Measurements from ENCODE around the gene SND1. TPM values are rescaled to one million over a fixed set of nuclear protein-coding genes. Genes with fewer than 3 reads are reported as not detected.

The SND1 gene
- polyA plus RNA-seq, 4 donors = 47.2 to 148 (median 92.2) TPM

DNA sequence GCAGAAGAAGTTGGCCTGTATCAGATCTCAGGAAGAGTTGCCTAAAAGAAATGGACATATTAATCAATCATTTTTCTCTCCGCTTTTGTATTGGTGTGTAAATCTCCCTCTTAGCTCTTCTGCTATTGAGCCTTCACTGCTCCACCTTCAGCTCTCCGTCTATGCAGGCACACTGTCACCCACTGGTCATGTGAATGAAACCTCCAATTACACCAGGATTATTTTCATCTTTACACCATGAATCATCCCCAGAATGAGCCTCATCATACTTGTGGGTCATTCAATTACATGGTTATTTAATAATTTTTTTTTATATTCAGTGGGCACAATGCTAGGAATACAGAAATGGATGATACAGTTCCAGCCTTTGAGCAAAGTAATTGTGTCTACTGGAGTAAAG, 286.6 kb downstream of the SND1 start:
- Histone ChIP-seq H3K9me3 (ENCODE audit: control insufficient read depth in 2 of 2, insufficient read depth in 1 of 2, low read depth in 1 of 2, low read length in 1 of 2) (no peaks in the 10 kb centered on the region), H3K4me3 (ENCODE audit: low read depth in 1 of 3, low read length in 3 of 3) (no peak overlapping the region), H3K36me3 (ENCODE audit: control insufficient read depth in 3 of 3, insufficient read depth in 2 of 3, low read depth in 1 of 3, low read length in 3 of 3) (peaks cover 0 to 12% (median 0%) of the 10 kb centered on the region in 3 donors), H3K27ac (ENCODE audit: low read depth in 1 of 3, low read length in 2 of 3) (no peak overlapping the region), H3K4me1 (ENCODE audit: control insufficient read depth in 3 of 3, insufficient read depth in 2 of 3, low read depth in 1 of 3, low read length in 2 of 3) (no peaks in the 10 kb centered on the region), H3K27me3 (ENCODE audit: control insufficient read depth in 3 of 3, insufficient read depth in 3 of 3, low read length in 3 of 3) (no peaks in the 10 kb centered on the region)
- FAIRE-seq (no peak), DNase-seq (no peak)
- 89 to 93% (median 91%) methylated on average over 2 of the region's 2 CpGs for WGBS, 3 donors

DNA sequence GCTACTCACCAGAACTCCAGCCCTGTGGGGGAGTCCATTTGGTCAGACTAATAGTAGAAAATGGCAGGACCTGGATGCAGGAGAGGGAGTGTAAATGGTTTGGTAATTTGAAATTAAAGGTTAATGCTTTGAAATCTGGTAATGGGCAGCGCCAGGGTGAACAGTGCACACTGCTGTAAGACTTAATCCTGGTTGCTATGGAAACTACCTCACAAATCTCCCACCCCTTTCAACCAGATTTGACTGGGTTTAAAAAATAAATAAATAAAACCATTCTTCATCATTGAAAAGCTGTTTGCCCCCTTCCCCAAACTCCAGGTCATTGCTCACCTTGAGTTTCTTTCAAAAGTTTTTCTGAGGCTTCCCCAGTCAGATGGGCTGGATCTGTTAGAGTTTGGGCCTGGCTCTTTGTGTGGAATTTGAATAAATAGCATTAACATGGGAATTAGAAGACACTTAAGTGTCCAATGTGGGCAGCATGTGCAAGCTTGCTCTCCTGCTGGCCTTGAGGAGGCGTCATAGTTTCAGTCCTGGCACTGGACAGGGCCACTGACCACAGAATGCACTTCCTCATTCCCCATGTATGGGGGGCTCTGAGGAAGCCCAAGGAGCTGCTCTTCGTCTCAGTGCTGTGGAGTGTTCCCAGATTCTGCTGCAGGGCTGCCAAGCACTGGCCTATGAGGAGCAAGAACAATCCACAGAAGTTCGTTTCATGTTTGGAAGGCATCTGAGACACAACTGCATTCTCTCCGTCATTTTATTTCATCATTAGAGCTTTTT, 288.6 kb downstream of the SND1 start:
- FAIRE-seq (no peak), DNase-seq (no peak)
- no peaks in the 10 kb centered on the region for H3K9me3 ChIP-seq (ENCODE audit: control insufficient read depth in 2 of 2, insufficient read depth in 1 of 2, low read depth in 1 of 2, low read length in 1 of 2)
- H3K27me3 ChIP-seq (ENCODE audit: control insufficient read depth in 3 of 3, insufficient read depth in 3 of 3, low read length in 3 of 3) = no peaks in the 10 kb centered on the region
- WGBS, 3 donors = 82 to 96% (median 92%) methylated on average over 5 of the region's 5 CpGs
- H3K36me3 ChIP-seq (ENCODE audit: control insufficient read depth in 3 of 3, insufficient read depth in 2 of 3, low read depth in 1 of 3, low read length in 3 of 3) = peaks cover 0 to 15% (median 2%) of the 10 kb centered on the region in 3 donors
- H3K4me1 ChIP-seq (ENCODE audit: control insufficient read depth in 3 of 3, insufficient read depth in 2 of 3, low read depth in 1 of 3, low read length in 2 of 3) = no peaks in the 10 kb centered on the region
- H3K4me3 ChIP-seq (ENCODE audit: low read depth in 1 of 3, low read length in 3 of 3) = no peak overlapping the region
- no peak overlapping the region for H3K27ac ChIP-seq (ENCODE audit: low read depth in 1 of 3, low read length in 2 of 3)

GRCh38 chr7:127941476-127942210, 289.6 kb downstream of the SND1 start:
- 93 to 98% (median 97%) methylated on average over 8 of the region's 8 CpGs for WGBS, 3 donors
- H3K4me1 ChIP-seq (ENCODE audit: control insufficient read depth in 3 of 3, insufficient read depth in 2 of 3, low read depth in 1 of 3, low read length in 2 of 3) = no peaks in the 10 kb centered on the region
- no peaks in the 10 kb centered on the region for H3K27me3 ChIP-seq (ENCODE audit: control insufficient read depth in 3 of 3, insufficient read depth in 3 of 3, low read length in 3 of 3)
- DNase-seq (no peak), FAIRE-seq (no peak)
- no peaks in the 10 kb centered on the region for H3K9me3 ChIP-seq (ENCODE audit: control insufficient read depth in 2 of 2, insufficient read depth in 1 of 2, low read depth in 1 of 2, low read length in 1 of 2)
- peaks cover 0 to 11% (median 2%) of the 10 kb centered on the region in 3 donors for H3K36me3 ChIP-seq (ENCODE audit: control insufficient read depth in 3 of 3, insufficient read depth in 2 of 3, low read depth in 1 of 3, low read length in 3 of 3)
- H3K4me3 ChIP-seq (ENCODE audit: low read depth in 1 of 3, low read length in 3 of 3) = no peak overlapping the region
- H3K27ac ChIP-seq (ENCODE audit: low read depth in 1 of 3, low read length in 2 of 3) = no peak overlapping the region

DNA sequence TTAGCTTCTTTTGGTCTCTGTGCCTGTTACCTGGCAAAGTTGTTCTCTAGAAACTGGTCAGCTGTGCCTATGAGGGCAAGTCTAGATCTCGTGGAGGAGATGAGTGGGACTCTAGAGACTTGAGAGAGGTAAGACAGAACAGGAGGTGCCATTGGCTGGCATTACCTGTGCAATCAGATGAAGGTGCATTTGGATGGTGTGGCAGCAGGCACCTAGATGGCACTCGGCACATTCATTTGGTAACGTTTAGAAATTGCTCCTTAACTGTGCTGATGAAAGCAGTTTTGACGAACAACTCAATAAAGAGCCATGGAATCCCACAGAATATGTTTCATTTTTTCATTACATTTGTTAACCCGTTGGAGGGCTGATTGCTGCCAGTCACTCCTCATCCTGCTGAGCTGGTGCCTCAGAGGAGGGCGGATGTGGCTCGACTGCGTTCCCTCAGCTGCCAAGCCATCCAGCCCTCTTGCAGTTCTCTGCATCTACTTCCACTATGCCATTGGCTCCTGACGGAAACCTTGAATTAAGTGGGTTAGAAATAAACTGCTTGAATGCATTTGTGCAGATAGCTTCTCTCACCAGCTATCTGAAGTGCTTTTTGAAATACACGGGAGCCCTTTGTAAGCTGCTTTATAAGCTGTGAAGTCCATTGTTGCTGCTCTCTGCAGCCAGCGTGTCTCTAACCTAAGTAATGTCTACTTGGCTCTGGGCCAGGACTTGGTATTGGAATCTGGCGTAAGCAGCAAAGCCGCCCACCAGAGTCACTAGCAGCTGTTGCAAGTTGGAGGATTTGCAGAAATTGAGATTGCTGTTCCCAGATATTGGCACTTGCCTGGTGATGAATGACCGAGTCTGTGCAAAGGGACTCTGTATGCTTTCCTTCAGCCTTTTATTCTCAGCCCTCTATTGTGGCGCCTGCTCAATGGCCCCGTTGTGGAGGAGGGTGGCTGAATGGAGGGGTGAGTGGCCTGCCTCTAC, 291.8 kb downstream of the SND1 start:
- WGBS, 3 donors = 87 to 96% (median 93%) methylated on average over 16 of the region's 16 CpGs
- FAIRE-seq = no peak
- DNase-seq = no peak

GRCh38 chr7:127946111-127946510, 294.1 kb downstream of the SND1 start:
- peak; percentile 18 to 49 for DNase-seq
- Histone ChIP-seq H3K9me3 (ENCODE audit: control insufficient read depth in 2 of 2, insufficient read depth in 1 of 2, low read depth in 1 of 2, low read length in 1 of 2) (no peaks in the 10 kb centered on the region), H3K4me1 (ENCODE audit: control insufficient read depth in 3 of 3, insufficient read depth in 2 of 3, low read depth in 1 of 3, low read length in 2 of 3) (no peaks in the 10 kb centered on the region), H3K4me3 (ENCODE audit: low read depth in 1 of 3, low read length in 3 of 3) (no peak overlapping the region), H3K27ac (ENCODE audit: low read depth in 1 of 3, low read length in 2 of 3) (no peak overlapping the region), H3K36me3 (ENCODE audit: control insufficient read depth in 3 of 3, insufficient read depth in 2 of 3, low read depth in 1 of 3, low read length in 3 of 3) (peaks cover 2 to 3% (median 2%) of the 10 kb centered on the region in 3 donors), H3K27me3 (ENCODE audit: control insufficient read depth in 3 of 3, insufficient read depth in 3 of 3, low read length in 3 of 3) (no peaks in the 10 kb centered on the region)
- FAIRE-seq = no peak

More for the DNA sequence above, 291.8 kb downstream of the SND1 start:
- no peaks in the 10 kb centered on the region for H3K27me3 ChIP-seq (ENCODE audit: control insufficient read depth in 3 of 3, insufficient read depth in 3 of 3, low read length in 3 of 3)
- peaks cover under 1 to 11% (median 2%) of the 10 kb centered on the region in 3 donors for H3K36me3 ChIP-seq (ENCODE audit: control insufficient read depth in 3 of 3, insufficient read depth in 2 of 3, low read depth in 1 of 3, low read length in 3 of 3)
- H3K9me3 ChIP-seq (ENCODE audit: control insufficient read depth in 2 of 2, insufficient read depth in 1 of 2, low read depth in 1 of 2, low read length in 1 of 2) = no peaks in the 10 kb centered on the region
- no peaks in the 10 kb centered on the region for H3K4me1 ChIP-seq (ENCODE audit: control insufficient read depth in 3 of 3, insufficient read depth in 2 of 3, low read depth in 1 of 3, low read length in 2 of 3)
- no peak overlapping the region for H3K27ac ChIP-seq (ENCODE audit: low read depth in 1 of 3, low read length in 2 of 3)
- H3K4me3 ChIP-seq (ENCODE audit: low read depth in 1 of 3, low read length in 3 of 3) = no peak overlapping the region

DNA sequence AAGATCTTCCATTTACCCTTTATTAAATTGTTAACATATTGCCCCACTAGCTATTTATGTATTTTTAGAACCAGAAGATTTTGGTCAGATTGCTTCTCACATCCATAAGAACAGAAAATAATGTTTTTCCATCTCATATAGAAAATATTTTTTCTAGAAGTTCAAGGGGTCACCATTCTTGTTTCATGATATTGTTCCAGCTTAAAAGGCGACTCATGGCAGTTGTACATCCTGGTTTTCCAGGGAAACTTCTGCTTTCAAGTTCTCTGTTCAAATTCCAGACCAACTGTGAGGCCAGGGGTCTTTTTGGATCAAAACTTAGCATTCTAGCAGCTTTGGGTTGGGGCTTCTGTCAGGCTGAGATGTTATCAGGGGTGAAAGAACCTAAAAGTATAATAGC, 294.9 kb downstream of the SND1 start:
- FAIRE-seq (no peak), DNase-seq (no peak)
- 88 to 100% (median 98%) methylated on average over 1 of the region's 1 CpG for WGBS, 3 donors
- H3K36me3 ChIP-seq (ENCODE audit: control insufficient read depth in 3 of 3, insufficient read depth in 2 of 3, low read depth in 1 of 3, low read length in 3 of 3) = peaks cover 2 to 3% (median 2%) of the 10 kb centered on the region in 3 donors
- no peak overlapping the region for H3K27ac ChIP-seq (ENCODE audit: low read depth in 1 of 3, low read length in 2 of 3)
- H3K4me1 ChIP-seq (ENCODE audit: control insufficient read depth in 3 of 3, insufficient read depth in 2 of 3, low read depth in 1 of 3, low read length in 2 of 3) = no peaks in the 10 kb centered on the region
- no peaks in the 10 kb centered on the region for H3K27me3 ChIP-seq (ENCODE audit: control insufficient read depth in 3 of 3, insufficient read depth in 3 of 3, low read length in 3 of 3)
- H3K9me3 ChIP-seq (ENCODE audit: control insufficient read depth in 2 of 2, insufficient read depth in 1 of 2, low read depth in 1 of 2, low read length in 1 of 2) = no peaks in the 10 kb centered on the region
- no peak overlapping the region for H3K4me3 ChIP-seq (ENCODE audit: low read depth in 1 of 3, low read length in 3 of 3)

DNA sequence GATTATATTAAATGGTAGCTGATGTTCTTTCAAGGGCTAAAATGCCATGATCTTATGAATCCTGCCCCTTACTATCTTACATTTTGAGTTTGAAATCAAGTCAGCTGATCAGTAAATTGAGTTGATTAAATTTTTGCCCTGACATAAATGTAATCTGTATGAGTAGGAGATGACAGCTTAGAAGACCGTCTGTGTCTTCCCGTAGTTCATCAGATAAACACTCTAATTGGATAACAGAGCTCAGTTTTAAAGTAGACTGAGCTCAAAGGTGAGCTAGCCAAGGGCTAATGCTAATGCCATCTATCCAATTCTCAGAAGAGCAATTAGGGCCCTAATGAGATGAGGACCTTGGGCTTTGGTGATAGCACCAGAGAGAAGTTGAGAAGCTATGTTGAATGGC, 296.3 kb downstream of the SND1 start:
- Histone ChIP-seq H3K27me3 (ENCODE audit: control insufficient read depth in 3 of 3, insufficient read depth in 3 of 3, low read length in 3 of 3) (no peaks in the 10 kb centered on the region), H3K27ac (ENCODE audit: low read depth in 1 of 3, low read length in 2 of 3) (no peak overlapping the region), H3K4me3 (ENCODE audit: low read depth in 1 of 3, low read length in 3 of 3) (no peak overlapping the region), H3K36me3 (ENCODE audit: control insufficient read depth in 3 of 3, insufficient read depth in 2 of 3, low read depth in 1 of 3, low read length in 3 of 3) (peaks cover 2 to 3% (median 2%) of the 10 kb centered on the region in 3 donors), H3K4me1 (ENCODE audit: control insufficient read depth in 3 of 3, insufficient read depth in 2 of 3, low read depth in 1 of 3, low read length in 2 of 3) (no peaks in the 10 kb centered on the region), H3K9me3 (ENCODE audit: control insufficient read depth in 2 of 2, insufficient read depth in 1 of 2, low read depth in 1 of 2, low read length in 1 of 2) (no peaks in the 10 kb centered on the region)
- DNase-seq (no peak), FAIRE-seq (no peak)
- WGBS, 3 donors = 69 to 94% (median 86%) methylated on average over 2 of the region's 2 CpGs

DNA sequence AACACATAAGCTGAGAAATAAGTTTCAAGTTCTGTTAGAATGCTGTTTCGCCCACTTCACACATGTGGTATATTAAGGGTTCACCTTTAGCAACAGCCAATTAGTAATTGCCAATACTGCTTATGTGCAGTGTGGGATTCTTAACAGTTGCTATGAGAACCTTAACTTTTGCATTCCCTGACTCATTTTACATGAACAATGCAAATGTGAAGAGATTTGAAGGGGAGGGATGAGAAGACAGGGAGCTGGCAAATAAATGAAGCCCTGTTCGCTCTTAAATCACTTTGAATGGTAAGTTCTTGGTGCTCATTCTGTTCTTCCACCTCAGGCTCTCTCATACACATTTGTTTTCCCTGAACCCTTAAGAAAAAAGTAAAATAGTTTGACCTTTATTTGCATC, 296.9 kb downstream of the SND1 start:
- Histone ChIP-seq H3K4me3 (ENCODE audit: low read depth in 1 of 3, low read length in 3 of 3) (no peak overlapping the region), H3K9me3 (ENCODE audit: control insufficient read depth in 2 of 2, insufficient read depth in 1 of 2, low read depth in 1 of 2, low read length in 1 of 2) (no peaks in the 10 kb centered on the region), H3K4me1 (ENCODE audit: control insufficient read depth in 3 of 3, insufficient read depth in 2 of 3, low read depth in 1 of 3, low read length in 2 of 3) (no peaks in the 10 kb centered on the region), H3K27me3 (ENCODE audit: control insufficient read depth in 3 of 3, insufficient read depth in 3 of 3, low read length in 3 of 3) (no peaks in the 10 kb centered on the region), H3K27ac (ENCODE audit: low read depth in 1 of 3, low read length in 2 of 3) (no peak overlapping the region), H3K36me3 (ENCODE audit: control insufficient read depth in 3 of 3, insufficient read depth in 2 of 3, low read depth in 1 of 3, low read length in 3 of 3) (peaks cover 0 to 2% (median under 1%) of the 10 kb centered on the region in 3 donors)
- FAIRE-seq (no peak), DNase-seq (no peak)
- 96 to 100% (median 98%) methylated on average over 2 of the region's 2 CpGs for WGBS, 3 donors
